CD4-positive, alpha-beta T cell (primary cell): ENCODE results near the gene CELF4. TPM values are rescaled to one million over a fixed set of nuclear protein-coding genes. Genes with fewer than 3 reads are reported as not detected.

ENCODE experiments used
- ATAC-seq: fragments of 200-7000 bp; cut with Tn5 transposase; one replicate; pipeline ENCODE4 v1.10.0; 2022; ENCODE audit warnings: mild to moderate bottlenecking; ENCODE audit not compliant: poor library complexity
- CTCF ChIA-PET: fragments of 350-600 bp; sonication (Branson Sonifier 250); formaldehyde crosslinking; loops from one replicate; lab custom pipeline; 2021; ENCODE audit warnings: antibody characterized with exemption, inconsistent platforms; lab: Charles Lee
- POLR2A ChIA-PET: fragments of 350-600 bp; sonication (Branson Sonifier 250); formaldehyde crosslinking; loops from one replicate; lab custom pipeline; 2021; ENCODE audit warnings: antibody characterized with exemption, inconsistent platforms; lab: Charles Lee
- DNase-seq, 14 experiments: peaks; one replicate each; pipeline ENCODE4 v3.0.0-alpha.2; 2013 to 2020; ENCODE audit warnings: mixed read lengths in 2 of 14
- H3K27ac ChIP-seq, 2 donors: one replicate each; pipeline versions ENCODE4 v1.5.1 to v1.7.0; 2013; ENCODE audit warnings: low read length in 2 of 2, low read depth in 1 of 2, mild to moderate bottlenecking in 1 of 2
- H3K27me3 ChIP-seq, 2 experiments: 1 replicate in 1 of 2; 2 replicates in 1 of 2; pipeline versions ENCODE4 v1.6.1 to v1.7.0; 2013; ENCODE audit warnings: low read length in 2 of 2, control low read depth in 1 of 2, mild to moderate bottlenecking in 1 of 2, moderate library complexity in 1 of 2; ENCODE audit not compliant: insufficient read depth in 2 of 2, control insufficient read depth in 1 of 2
- H3K36me3 ChIP-seq: one replicate; pipeline ENCODE4 v1.6.1; 2013; ENCODE audit warnings: low read length, control low read depth; ENCODE audit not compliant: insufficient read depth
- H3K4me1 ChIP-seq: one replicate; pipeline ENCODE4 v1.6.1; 2013; ENCODE audit warnings: low read length, control low read depth; ENCODE audit not compliant: insufficient read depth
- H3K4me3 ChIP-seq: one replicate; pipeline ENCODE4 v1.5.1; 2013; ENCODE audit warnings: mild to moderate bottlenecking, low read length, moderate library complexity
- H3K9me3 ChIP-seq, 2 experiments: 1 replicate in 1 of 2; 2 replicates in 1 of 2; pipeline versions ENCODE4 v1.6.1 to v1.7.0; 2013; ENCODE audit warnings: low read length in 2 of 2, mild to moderate bottlenecking in 2 of 2, control low read depth in 1 of 2, moderate library complexity in 1 of 2; ENCODE audit not compliant: control insufficient read depth in 1 of 2, insufficient read depth in 1 of 2
- H3K27ac Mint-ChIP-seq: one replicate; pipeline ENCODE4 v1.8.0; 2020; ENCODE audit warnings: mixed read lengths
- H3K27me3 Mint-ChIP-seq: one replicate; pipeline ENCODE4 v1.8.0; 2021; ENCODE audit warnings: mixed read lengths
- H3K36me3 Mint-ChIP-seq: one replicate; pipeline ENCODE4 v1.8.0; 2021; ENCODE audit warnings: low read depth, mixed read lengths
- H3K4me1 Mint-ChIP-seq: one replicate; pipeline ENCODE4 v1.8.0; 2021; ENCODE audit warnings: low read depth, mixed read lengths
- H3K4me3 Mint-ChIP-seq: one replicate; pipeline ENCODE4 v1.8.0; 2020; ENCODE audit warnings: mild to moderate bottlenecking, mixed read lengths
- H3K9me3 Mint-ChIP-seq: one replicate; pipeline ENCODE4 v1.8.0; 2020; ENCODE audit warnings: mixed read lengths
- CTCF ChIP-seq: fragments of 200-600 bp; IDR thresholded peaks from one replicate; pipeline ENCODE4 v1.8.0; 2022; ENCODE audit warnings: antibody characterized with exemption, mild to moderate bottlenecking
- intact Hi-C, 2 experiments: fragments of 100-400 bp; cut with DNase I in 1 of 2; cut with micrococcal nuclease in 1 of 2; formaldehyde crosslinking; loops; one replicate each; pipeline versions ENCODE4 v1.15.1 to v1.9.0; 2023 to 2025; cut with DNase I, micrococcal nuclease
- total RNA-seq, 174 experiments: library from RNA in 2 of 174; stranded (reverse) in 2 of 174; gene quantifications; one replicate each; pipeline ENCODE4 v1.2.3 and lab custom pipeline; 2021 to 2026

CELF4 gene
- total RNA-seq, 2 experiments from 2014 or later: not detected

GRCh38 chr18:37571266-37571665, 5.7 kb upstream of the CELF4 start:
- TF ChIP-seq CTCF: no peak
- ChIA-PET CTCF (no interaction called here), POLR2A (no interaction called here)
- ATAC-seq: no peak
- no peak overlapping the region for H3K27ac Mint-ChIP-seq
- Histone ChIP-seq H3K4me1 (peaks cover 8% of the 10 kb centered on the region), H3K9me3 (peaks cover 0 to 8% of the 10 kb centered on the region in 2 experiments), H3K36me3 (no peaks in the 10 kb centered on the region), H3K4me3 (no peak overlapping the region), H3K27me3 (peaks cover 33 to 44% of the 10 kb centered on the region in 2 experiments), H3K27ac (no peak overlapping the region)
- H3K4me1 Mint-ChIP-seq: peaks cover 9% of the 10 kb centered on the region
- no peak overlapping the region for H3K4me3 Mint-ChIP-seq
- DNase-seq: no peak
- H3K9me3 Mint-ChIP-seq: no peaks in the 10 kb centered on the region
- intact Hi-C loops: no loop called here
- no peaks in the 10 kb centered on the region for H3K36me3 Mint-ChIP-seq
- H3K27me3 Mint-ChIP-seq: peaks cover 60% of the 10 kb centered on the region

DNA sequence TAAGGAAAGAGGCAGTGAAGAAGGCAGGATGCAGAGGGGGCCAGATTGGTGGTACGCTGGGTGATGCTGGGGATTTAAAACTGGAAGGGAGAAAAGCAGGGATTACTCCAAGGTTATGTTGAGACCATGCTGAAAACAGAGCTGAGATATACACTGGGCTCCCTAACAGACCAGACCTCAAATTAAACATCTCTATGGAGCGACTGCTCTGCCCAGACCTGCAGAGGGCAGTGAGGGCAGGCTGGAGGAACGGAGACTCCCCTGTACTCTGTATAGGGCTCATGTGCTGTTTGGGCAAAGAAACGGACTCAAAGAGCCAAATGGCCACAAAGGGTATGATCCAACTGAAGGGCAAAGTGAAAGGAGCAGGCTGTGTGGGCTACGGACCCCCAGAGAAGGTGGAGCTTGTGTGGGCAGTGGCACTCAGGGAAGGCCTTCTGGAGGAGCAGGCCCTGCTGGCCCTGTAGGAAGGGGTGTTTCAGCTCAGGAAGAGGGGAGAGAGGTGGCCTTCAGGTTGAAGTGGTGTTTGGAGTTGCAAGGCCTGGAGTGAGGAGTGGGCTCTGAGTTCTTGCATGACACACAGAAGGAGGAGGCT, 4.8 kb upstream of the CELF4 start:
- DNase-seq (no peak), ATAC-seq (no peak)
- POLR2A ChIA-PET: no interaction called here
- no peak overlapping the region for H3K4me3 Mint-ChIP-seq
- intact Hi-C loops: no loop called here
- TF ChIP-seq CTCF: no peak
- H3K4me3 ChIP-seq: no peak overlapping the region
- peaks cover 0 to 12% of the 10 kb centered on the region in 2 experiments for H3K9me3 ChIP-seq
- no peak overlapping the region for H3K27ac ChIP-seq
- CTCF ChIA-PET: no interaction called here
- H3K4me1 Mint-ChIP-seq: peaks cover 12% of the 10 kb centered on the region
- no peaks in the 10 kb centered on the region for H3K36me3 Mint-ChIP-seq
- no peaks in the 10 kb centered on the region for H3K36me3 ChIP-seq
- no peak overlapping the region for H3K27ac Mint-ChIP-seq
- H3K9me3 Mint-ChIP-seq: no peaks in the 10 kb centered on the region
- H3K27me3 Mint-ChIP-seq: peaks cover 61% of the 10 kb centered on the region
- H3K27me3 ChIP-seq: peaks cover 38 to 49% of the 10 kb centered on the region in 2 experiments
- peaks cover 8% of the 10 kb centered on the region for H3K4me1 ChIP-seq

- Histone ChIP-seq H3K27me3 (peaks cover 51 to 66% of the 10 kb centered on the region in 2 experiments), H3K4me3 (no peak overlapping the region), H3K4me1 (peaks cover 8% of the 10 kb centered on the region), H3K9me3 (peaks cover 0 to 19% of the 10 kb centered on the region in 2 experiments), H3K36me3 (no peaks in the 10 kb centered on the region), H3K27ac (no peak overlapping the region)
- H3K4me3 Mint-ChIP-seq: no peak overlapping the region
- ChIA-PET POLR2A (no interaction called here), CTCF (no interaction called here)
- intact Hi-C loops: no loop called here
- no peaks in the 10 kb centered on the region for H3K36me3 Mint-ChIP-seq
- peaks cover 78% of the 10 kb centered on the region for H3K27me3 Mint-ChIP-seq
- no peaks in the 10 kb centered on the region for H3K9me3 Mint-ChIP-seq
- no peak for TF ChIP-seq CTCF
- H3K27ac Mint-ChIP-seq: no peak overlapping the region
- peaks cover 14% of the 10 kb centered on the region for H3K4me1 Mint-ChIP-seq
- ATAC-seq: no peak
- no peak for DNase-seq
Observed at GRCh38 chr18:37568671-37569070, 3.1 kb upstream of the CELF4 start.
